K562 (cell line): Measurements from ENCODE around the gene DNAJB2. TPM values are rescaled to one million over a fixed set of nuclear protein-coding genes. Genes with fewer than 3 reads are reported as not detected.

Source experiments
- RBM22 ChIP-seq: fragments of 200-400 bp; formaldehyde crosslinking; IDR thresholded peaks from 2 replicates; pipeline ENCODE4 v1.6.1; 2018; ENCODE audit warnings: low read length, low read depth; ENCODE audit not compliant: poor library complexity, severe bottlenecking
- ZKSCAN1 ChIP-seq: fragments of 150-350 bp; IDR thresholded peaks from 2 replicates; pipeline ENCODE4 v1.6.1; 2016; ENCODE audit warnings: low read depth, low read length
- ZNF408 ChIP-seq: fragments of 250-450 bp; sonication (Bioruptor Pico); IDR thresholded peaks from 2 replicates; pipeline ENCODE4 v1.4.0; 2020; ENCODE audit warnings: low read depth, mild to moderate bottlenecking, moderate library complexity
- ZNF431 ChIP-seq: sonication (generic); formaldehyde crosslinking; IDR thresholded peaks from 2 replicates; pipeline ENCODE4 v1.8.0; 2022; ENCODE audit warnings: mild to moderate bottlenecking, missing genetic modification reagents
- polyA plus RNA-seq, 8 experiments: library from polyadenylated mRNA; depleted of rRNA in 4 of 8; stranded (reverse) in 5 of 8; unstranded in 3 of 8; fragments of >200 nt; fragmentation: Nextera tagmentation in 2 of 8; fragmentation: Illumina TruSeq in 1 of 8; extraction: Ambion mirVana in 2 of 8; extraction: Trizol in 1 of 8; gene quantifications; 2 replicates each; pipeline versions ENCODE4 v1.2.1 to v1.2.3, GENCODE V29; 2011 to 2014; ENCODE audit warnings: inconsistent platforms in 1 of 8, missing spikeins in 1 of 8
- total RNA-seq, 7 experiments: library from RNA; depleted of rRNA in 6 of 7; stranded (reverse); fragments of >200 nt in 6 of 7; fragmentation: Illumina TruSeq in 2 of 7; extraction: Trizol in 2 of 7; gene quantifications; 2 replicates each; pipeline versions ENCODE4 v1.2.1 to v1.2.3, GENCODE V29; 2011 to 2021; ENCODE audit warnings: low replicate concordance in 1 of 7
- TF ChIP-seq, protein P1 (sequence below), 2 experiments: fragments of 450-650 bp; IDR thresholded peaks; 2 replicates each; pipeline ENCODE4 v1.6.1; 2018; ENCODE audit warnings: mild to moderate bottlenecking in 2 of 2, low read depth in 1 of 2; ENCODE audit not compliant: partially characterized antibody in 2 of 2
- TF ChIP-seq, protein P2 (sequence below): fragments of 250-450 bp; sonication (Bioruptor Pico); IDR thresholded peaks from 2 replicates; pipeline ENCODE4 v1.5.0; 2020; ENCODE audit warnings: mild to moderate bottlenecking, borderline replicate concordance
- TF ChIP-seq, protein P3 (sequence below): fragments of 250-450 bp; sonication (Bioruptor Pico); IDR thresholded peaks from 2 replicates; pipeline ENCODE4 v1.5.0; 2020; ENCODE audit warnings: mild to moderate bottlenecking
- TF ChIP-seq, protein P4 (sequence below), 2 experiments: fragments of 450-650 bp in 1 of 2; sonication (generic) in 1 of 2; formaldehyde crosslinking in 1 of 2; IDR thresholded peaks; 2 replicates each; pipeline versions ENCODE4 v1.7.1 to v1.9.0; 2016 to 2022; ENCODE audit warnings: inconsistent platforms in 1 of 2, mild to moderate bottlenecking in 1 of 2, missing genetic modification reagents in 1 of 2

The DNAJB2 gene
- total and polyA plus RNA-seq, 9 of the 15 experiments (the other 6 are each of a cell fraction or from before 2014, with no cell fraction given) = 0.08 to 3.0 (median 2.2) TPM; not detected in 1

DNA sequence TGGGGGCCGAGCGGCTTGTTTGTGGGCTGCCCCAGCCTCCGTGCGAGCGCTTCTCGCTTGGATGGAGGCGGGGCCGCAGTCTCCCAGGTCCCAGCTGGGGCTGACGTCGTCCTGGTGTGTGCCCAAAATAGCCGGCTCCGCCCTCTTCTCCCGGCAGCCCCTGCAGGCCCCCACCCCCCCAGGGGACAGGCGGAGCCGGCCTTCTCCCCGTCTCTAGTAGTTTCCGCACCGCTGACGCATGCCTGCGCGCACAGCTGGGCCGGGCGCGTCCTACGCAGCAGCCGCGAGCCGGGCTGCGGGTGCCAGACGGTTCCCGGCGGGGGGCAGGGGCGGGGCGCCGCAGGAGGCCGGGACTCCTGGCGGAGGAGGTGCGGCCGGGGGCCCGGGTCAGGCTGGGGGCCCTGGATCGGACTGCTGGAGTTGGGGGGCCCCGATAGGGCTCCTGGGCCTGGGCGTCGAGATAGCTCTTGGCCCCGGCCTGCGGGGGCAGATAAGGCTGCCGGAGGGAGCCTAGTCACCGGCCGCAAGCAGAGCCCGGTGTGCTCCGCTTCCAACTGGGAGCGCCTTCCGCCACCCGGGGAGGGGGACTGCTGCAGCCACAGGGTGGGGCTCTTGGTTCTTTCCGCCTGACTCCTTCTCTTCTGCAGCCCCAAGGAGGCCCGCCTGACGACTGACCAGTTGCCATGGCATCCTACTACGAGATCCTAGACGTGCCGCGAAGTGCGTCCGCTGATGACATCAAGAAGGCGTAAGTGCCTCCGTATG lies at the start of gene DNAJB2 (continued):
- TF ChIP-seq, protein P1, sequence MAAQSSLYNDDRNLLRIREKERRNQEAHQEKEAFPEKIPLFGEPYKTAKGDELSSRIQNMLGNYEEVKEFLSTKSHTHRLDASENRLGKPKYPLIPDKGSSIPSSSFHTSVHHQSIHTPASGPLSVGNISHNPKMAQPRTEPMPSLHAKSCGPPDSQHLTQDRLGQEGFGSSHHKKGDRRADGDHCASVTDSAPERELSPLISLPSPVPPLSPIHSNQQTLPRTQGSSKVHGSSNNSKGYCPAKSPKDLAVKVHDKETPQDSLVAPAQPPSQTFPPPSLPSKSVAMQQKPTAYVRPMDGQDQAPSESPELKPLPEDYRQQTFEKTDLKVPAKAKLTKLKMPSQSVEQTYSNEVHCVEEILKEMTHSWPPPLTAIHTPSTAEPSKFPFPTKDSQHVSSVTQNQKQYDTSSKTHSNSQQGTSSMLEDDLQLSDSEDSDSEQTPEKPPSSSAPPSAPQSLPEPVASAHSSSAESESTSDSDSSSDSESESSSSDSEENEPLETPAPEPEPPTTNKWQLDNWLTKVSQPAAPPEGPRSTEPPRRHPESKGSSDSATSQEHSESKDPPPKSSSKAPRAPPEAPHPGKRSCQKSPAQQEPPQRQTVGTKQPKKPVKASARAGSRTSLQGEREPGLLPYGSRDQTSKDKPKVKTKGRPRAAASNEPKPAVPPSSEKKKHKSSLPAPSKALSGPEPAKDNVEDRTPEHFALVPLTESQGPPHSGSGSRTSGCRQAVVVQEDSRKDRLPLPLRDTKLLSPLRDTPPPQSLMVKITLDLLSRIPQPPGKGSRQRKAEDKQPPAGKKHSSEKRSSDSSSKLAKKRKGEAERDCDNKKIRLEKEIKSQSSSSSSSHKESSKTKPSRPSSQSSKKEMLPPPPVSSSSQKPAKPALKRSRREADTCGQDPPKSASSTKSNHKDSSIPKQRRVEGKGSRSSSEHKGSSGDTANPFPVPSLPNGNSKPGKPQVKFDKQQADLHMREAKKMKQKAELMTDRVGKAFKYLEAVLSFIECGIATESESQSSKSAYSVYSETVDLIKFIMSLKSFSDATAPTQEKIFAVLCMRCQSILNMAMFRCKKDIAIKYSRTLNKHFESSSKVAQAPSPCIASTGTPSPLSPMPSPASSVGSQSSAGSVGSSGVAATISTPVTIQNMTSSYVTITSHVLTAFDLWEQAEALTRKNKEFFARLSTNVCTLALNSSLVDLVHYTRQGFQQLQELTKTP (IDR thresholded peaks at IDR 0.05; ENCODE audit: low read depth in 1 of 2, partially characterized antibody in 2 of 2) = no peak
- TF ChIP-seq RBM22 = no peak
- TF ChIP-seq, protein P2, sequence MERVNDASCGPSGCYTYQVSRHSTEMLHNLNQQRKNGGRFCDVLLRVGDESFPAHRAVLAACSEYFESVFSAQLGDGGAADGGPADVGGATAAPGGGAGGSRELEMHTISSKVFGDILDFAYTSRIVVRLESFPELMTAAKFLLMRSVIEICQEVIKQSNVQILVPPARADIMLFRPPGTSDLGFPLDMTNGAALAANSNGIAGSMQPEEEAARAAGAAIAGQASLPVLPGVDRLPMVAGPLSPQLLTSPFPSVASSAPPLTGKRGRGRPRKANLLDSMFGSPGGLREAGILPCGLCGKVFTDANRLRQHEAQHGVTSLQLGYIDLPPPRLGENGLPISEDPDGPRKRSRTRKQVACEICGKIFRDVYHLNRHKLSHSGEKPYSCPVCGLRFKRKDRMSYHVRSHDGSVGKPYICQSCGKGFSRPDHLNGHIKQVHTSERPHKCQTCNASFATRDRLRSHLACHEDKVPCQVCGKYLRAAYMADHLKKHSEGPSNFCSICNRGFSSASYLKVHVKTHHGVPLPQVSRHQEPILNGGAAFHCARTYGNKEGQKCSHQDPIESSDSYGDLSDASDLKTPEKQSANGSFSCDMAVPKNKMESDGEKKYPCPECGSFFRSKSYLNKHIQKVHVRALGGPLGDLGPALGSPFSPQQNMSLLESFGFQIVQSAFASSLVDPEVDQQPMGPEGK (CRISPR knock-in tag) = no peak; the same call in 1 of the 2 replicates
- TF ChIP-seq ZNF408 = no peak
- TF ChIP-seq, protein P3, sequence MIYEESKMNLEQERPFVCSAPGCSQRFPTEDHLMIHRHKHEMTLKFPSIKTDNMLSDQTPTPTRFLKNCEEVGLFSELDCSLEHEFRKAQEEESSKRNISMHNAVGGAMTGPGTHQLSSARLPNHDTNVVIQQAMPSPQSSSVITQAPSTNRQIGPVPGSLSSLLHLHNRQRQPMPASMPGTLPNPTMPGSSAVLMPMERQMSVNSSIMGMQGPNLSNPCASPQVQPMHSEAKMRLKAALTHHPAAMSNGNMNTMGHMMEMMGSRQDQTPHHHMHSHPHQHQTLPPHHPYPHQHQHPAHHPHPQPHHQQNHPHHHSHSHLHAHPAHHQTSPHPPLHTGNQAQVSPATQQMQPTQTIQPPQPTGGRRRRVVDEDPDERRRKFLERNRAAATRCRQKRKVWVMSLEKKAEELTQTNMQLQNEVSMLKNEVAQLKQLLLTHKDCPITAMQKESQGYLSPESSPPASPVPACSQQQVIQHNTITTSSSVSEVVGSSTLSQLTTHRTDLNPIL = no peak
- TF ChIP-seq ZNF431 (CRISPR knock-in tag) = no peak; the same call in 1 of the 2 replicates
- TF ChIP-seq, protein P4, sequence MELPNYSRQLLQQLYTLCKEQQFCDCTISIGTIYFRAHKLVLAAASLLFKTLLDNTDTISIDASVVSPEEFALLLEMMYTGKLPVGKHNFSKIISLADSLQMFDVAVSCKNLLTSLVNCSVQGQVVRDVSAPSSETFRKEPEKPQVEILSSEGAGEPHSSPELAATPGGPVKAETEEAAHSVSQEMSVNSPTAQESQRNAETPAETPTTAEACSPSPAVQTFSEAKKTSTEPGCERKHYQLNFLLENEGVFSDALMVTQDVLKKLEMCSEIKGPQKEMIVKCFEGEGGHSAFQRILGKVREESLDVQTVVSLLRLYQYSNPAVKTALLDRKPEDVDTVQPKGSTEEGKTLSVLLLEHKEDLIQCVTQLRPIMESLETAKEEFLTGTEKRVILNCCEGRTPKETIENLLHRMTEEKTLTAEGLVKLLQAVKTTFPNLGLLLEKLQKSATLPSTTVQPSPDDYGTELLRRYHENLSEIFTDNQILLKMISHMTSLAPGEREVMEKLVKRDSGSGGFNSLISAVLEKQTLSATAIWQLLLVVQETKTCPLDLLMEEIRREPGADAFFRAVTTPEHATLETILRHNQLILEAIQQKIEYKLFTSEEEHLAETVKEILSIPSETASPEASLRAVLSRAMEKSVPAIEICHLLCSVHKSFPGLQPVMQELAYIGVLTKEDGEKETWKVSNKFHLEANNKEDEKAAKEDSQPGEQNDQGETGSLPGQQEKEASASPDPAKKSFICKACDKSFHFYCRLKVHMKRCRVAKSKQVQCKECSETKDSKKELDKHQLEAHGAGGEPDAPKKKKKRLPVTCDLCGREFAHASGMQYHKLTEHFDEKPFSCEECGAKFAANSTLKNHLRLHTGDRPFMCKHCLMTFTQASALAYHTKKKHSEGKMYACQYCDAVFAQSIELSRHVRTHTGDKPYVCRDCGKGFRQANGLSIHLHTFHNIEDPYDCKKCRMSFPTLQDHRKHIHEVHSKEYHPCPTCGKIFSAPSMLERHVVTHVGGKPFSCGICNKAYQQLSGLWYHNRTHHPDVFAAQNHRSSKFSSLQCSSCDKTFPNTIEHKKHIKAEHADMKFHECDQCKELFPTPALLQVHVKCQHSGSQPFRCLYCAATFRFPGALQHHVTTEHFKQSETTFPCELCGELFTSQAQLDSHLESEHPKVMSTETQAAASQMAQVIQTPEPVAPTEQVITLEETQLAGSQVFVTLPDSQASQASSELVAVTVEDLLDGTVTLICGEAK (IDR thresholded peaks at IDR 0.05) = no peak
- TF ChIP-seq, protein P4 (CRISPR knock-in tag; IDR thresholded peaks at IDR 0.05) = no peak
- no peak; the same call in 1 of the 2 replicates for TF ChIP-seq ZKSCAN1
